ENCODE data around the gene ZBTB5. TPM values are rescaled to one million over a fixed set of nuclear protein-coding genes. Genes with fewer than 3 reads are reported as not detected.

The ZBTB5 gene
- total and polyA plus RNA-seq, 2 of the 13 experiments (the other 11 are each of a cell fraction or from before 2014, with no cell fraction given), result 12.5 to 20.5 TPM

DNA sequence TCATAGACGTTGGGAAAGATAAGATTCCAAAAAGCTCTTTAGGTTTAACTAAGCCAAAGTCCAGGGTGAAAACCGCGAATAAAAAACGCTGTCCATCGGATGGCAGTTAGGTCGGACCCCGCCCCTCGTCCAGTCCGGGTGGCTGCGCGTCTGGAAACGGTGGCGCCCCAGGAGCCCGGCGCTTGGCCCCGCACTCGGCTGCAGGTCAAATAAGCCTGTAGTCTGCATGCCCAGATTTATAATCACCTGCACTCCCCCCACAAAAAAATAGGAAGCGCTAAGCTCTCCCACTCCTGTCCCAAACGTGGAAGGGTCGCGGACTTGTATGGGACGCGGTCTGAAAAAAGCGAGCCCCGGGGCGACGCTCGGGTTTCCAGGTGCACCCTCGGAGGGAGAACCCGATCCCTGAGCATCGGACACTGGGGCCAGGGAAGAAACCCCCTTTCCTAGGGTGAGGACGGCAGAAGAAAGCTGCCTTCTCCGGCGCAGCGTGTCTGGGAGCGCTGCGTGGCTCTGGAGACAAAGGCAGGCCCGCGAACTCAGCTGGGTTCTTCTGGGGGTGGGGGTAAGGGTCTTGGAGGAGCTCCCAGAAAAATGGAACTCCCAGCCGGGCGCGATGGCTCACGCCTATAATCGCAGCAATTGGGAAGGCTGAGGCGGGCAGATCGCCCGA lies 923 bp upstream of the ZBTB5 start (continued):
- TF ChIP-seq TBL1XR1 (IDR thresholded peaks at IDR 0.05; ENCODE audit: borderline replicate concordance, low read length, partially characterized antibody) (no peak), SRSF9 (IDR thresholded peaks at IDR 0.05; ENCODE audit: borderline replicate concordance, insufficient read depth, low read depth, low read length, poor library complexity, severe bottlenecking) (no peak), ETV6 (CRISPR knock-in tag; conservative IDR thresholded peaks at IDR 0.05) (0 out of 2 replicates have a peak, but pooled peaks have one; percentile 17), PLRG1 (conservative IDR thresholded peaks at IDR 0.05) (no peak), SMARCC2 (IDR thresholded peaks at IDR 0.05) (no peak), PHF21A (CRISPR knock-in tag; IDR thresholded peaks at IDR 0.05) (peak; percentile 41; the same call in 1 of the 2 replicates), NR2F2 (IDR thresholded peaks at IDR 0.05; ENCODE audit: borderline replicate concordance, low read depth) (no peak), ZMAT3 (CRISPR knock-in tag; conservative IDR thresholded peaks at IDR 0.05) (no peak), REXO4 (CRISPR knock-in tag; IDR thresholded peaks at IDR 0.05; ENCODE audit: borderline replicate concordance) (no peak), ZFP36L2 (CRISPR knock-in tag; IDR thresholded peaks at IDR 0.05) (no peak), ZNF143 (CRISPR knock-in tag; IDR thresholded peaks at IDR 0.05) (no peak), ZNF460 (CRISPR knock-in tag; IDR thresholded peaks at IDR 0.05; ENCODE audit: borderline replicate concordance) (no peak; the same call in 1 of the 2 replicates), POLR2AphosphoS5 (IDR thresholded peaks at IDR 0.05; ENCODE audit: low read depth, low read length) (no peak), BCL6 (CRISPR knock-in tag; IDR thresholded peaks at IDR 0.05) (no peak), CHCHD3 (CRISPR knock-in tag; IDR thresholded peaks at IDR 0.05) (no peak), NR2F6 (IDR thresholded peaks at IDR 0.05) (no peak), NR2F6 (CRISPR knock-in tag; IDR thresholded peaks at IDR 0.05) (no peak), HOXA5 (CRISPR knock-in tag; IDR thresholded peaks at IDR 0.05) (no peak; the same call in 1 of the 2 replicates), RFX3 (CRISPR knock-in tag; IDR thresholded peaks at IDR 0.05) (no peak), MXI1 (IDR thresholded peaks at IDR 0.05; ENCODE audit: borderline replicate concordance, low read depth, low read length) (no peak; the same call in 2 of the 3 replicates), JARID2 (CRISPR knock-in tag; IDR thresholded peaks at IDR 0.05; ENCODE audit: insufficient replicate concordance) (no peak), CENPX (CRISPR knock-in tag; IDR thresholded peaks at IDR 0.05) (no peak), ZNF430 (CRISPR knock-in tag; IDR thresholded peaks at IDR 0.05) (no peak)
- TF ChIP-seq, protein P1, sequence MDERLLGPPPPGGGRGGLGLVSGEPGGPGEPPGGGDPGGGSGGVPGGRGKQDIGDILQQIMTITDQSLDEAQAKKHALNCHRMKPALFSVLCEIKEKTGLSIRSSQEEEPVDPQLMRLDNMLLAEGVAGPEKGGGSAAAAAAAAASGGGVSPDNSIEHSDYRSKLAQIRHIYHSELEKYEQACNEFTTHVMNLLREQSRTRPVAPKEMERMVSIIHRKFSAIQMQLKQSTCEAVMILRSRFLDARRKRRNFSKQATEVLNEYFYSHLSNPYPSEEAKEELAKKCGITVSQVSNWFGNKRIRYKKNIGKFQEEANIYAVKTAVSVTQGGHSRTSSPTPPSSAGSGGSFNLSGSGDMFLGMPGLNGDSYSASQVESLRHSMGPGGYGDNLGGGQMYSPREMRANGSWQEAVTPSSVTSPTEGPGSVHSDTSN (CRISPR knock-in tag; IDR thresholded peaks at IDR 0.05), result no peak
- TF ChIP-seq, protein P2, sequence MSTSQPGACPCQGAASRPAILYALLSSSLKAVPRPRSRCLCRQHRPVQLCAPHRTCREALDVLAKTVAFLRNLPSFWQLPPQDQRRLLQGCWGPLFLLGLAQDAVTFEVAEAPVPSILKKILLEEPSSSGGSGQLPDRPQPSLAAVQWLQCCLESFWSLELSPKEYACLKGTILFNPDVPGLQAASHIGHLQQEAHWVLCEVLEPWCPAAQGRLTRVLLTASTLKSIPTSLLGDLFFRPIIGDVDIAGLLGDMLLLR (CRISPR knock-in tag; IDR thresholded peaks at IDR 0.05), result no peak
- TF ChIP-seq, protein P3, sequence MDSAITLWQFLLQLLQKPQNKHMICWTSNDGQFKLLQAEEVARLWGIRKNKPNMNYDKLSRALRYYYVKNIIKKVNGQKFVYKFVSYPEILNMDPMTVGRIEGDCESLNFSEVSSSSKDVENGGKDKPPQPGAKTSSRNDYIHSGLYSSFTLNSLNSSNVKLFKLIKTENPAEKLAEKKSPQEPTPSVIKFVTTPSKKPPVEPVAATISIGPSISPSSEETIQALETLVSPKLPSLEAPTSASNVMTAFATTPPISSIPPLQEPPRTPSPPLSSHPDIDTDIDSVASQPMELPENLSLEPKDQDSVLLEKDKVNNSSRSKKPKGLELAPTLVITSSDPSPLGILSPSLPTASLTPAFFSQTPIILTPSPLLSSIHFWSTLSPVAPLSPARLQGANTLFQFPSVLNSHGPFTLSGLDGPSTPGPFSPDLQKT (CRISPR knock-in tag; IDR thresholded peaks at IDR 0.05; ENCODE audit: borderline replicate concordance), result no peak
- TF ChIP-seq, protein P4, sequence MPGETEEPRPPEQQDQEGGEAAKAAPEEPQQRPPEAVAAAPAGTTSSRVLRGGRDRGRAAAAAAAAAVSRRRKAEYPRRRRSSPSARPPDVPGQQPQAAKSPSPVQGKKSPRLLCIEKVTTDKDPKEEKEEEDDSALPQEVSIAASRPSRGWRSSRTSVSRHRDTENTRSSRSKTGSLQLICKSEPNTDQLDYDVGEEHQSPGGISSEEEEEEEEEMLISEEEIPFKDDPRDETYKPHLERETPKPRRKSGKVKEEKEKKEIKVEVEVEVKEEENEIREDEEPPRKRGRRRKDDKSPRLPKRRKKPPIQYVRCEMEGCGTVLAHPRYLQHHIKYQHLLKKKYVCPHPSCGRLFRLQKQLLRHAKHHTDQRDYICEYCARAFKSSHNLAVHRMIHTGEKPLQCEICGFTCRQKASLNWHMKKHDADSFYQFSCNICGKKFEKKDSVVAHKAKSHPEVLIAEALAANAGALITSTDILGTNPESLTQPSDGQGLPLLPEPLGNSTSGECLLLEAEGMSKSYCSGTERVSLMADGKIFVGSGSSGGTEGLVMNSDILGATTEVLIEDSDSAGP (CRISPR knock-in tag; IDR thresholded peaks at IDR 0.05; ENCODE audit: borderline replicate concordance), result peak; percentile 53; the same call in 1 of the 2 replicates
- TF ChIP-seq, protein P5, sequence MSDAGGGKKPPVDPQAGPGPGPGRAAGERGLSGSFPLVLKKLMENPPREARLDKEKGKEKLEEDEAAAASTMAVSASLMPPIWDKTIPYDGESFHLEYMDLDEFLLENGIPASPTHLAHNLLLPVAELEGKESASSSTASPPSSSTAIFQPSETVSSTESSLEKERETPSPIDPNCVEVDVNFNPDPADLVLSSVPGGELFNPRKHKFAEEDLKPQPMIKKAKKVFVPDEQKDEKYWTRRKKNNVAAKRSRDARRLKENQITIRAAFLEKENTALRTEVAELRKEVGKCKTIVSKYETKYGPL (CRISPR knock-in tag; IDR thresholded peaks at IDR 0.05), result no peak

Measured in HepG2 (cell line).